H1 (cell line): ENCODE data around the gene MSS51. TPM values are rescaled to one million over a fixed set of nuclear protein-coding genes. Genes with fewer than 3 reads are reported as not detected.

Experiments used
- CTCF ChIA-PET: fragments of 300-600 bp; sonication (Branson Sonifier 250); formaldehyde crosslinking; loops from one replicate; lab custom pipeline; 2021; ENCODE audit not compliant: partially characterized antibody; lab: Charles Lee
- POLR2A ChIA-PET: fragments of 300-600 bp; sonication (Branson Sonifier 250); formaldehyde crosslinking; loops from one replicate; lab custom pipeline; 2021; ENCODE audit warnings: inconsistent platforms; ENCODE audit not compliant: partially characterized antibody; lab: Charles Lee
- DNase-seq, 2 experiments: peaks; one replicate each; pipeline versions ENCODE4 v3.0.0 to v3.0.0-alpha.2; 2010 to 2022; ENCODE audit warnings: low spot score in 2 of 2, low read depth in 1 of 2, mixed read lengths in 1 of 2
- FAIRE-seq: peaks from 2 replicates; lab custom pipeline; 2011; peaks lifted over from hg19 to GRCh38; lab: Jason Lieb, UNC
- H2AFZ ChIP-seq: 2 replicates; pipeline ENCODE4 v1.8.1; 2012; ENCODE audit warnings: low read length, inconsistent platforms
- H2AK5ac ChIP-seq: 2 replicates; pipeline ENCODE4 v1.6.1; 2013; ENCODE audit warnings: low read depth, low read length
- H2BK120ac ChIP-seq: replicated peaks from 2 replicates; pipeline ENCODE3; 2013; ENCODE audit warnings: low read depth, low read length, inconsistent platforms
- H2BK12ac ChIP-seq: 2 replicates; pipeline ENCODE4 v1.6.1; 2013; ENCODE audit warnings: low read depth, low read length
- H2BK15ac ChIP-seq: 2 replicates; pipeline ENCODE4 v1.6.1; 2013; ENCODE audit warnings: low read length
- H2BK20ac ChIP-seq: 2 replicates; pipeline ENCODE4 v1.6.1; 2013; ENCODE audit warnings: low read length
- H2BK5ac ChIP-seq: 2 replicates; pipeline ENCODE4 v1.6.1; 2013; ENCODE audit warnings: low read depth, low read length
- H3K14ac ChIP-seq: 2 replicates; pipeline ENCODE4 v1.6.1; 2013; ENCODE audit warnings: inconsistent platforms; ENCODE audit not compliant: insufficient read length
- H3K18ac ChIP-seq: 2 replicates; pipeline ENCODE4 v1.6.1; 2013; ENCODE audit warnings: low read length; ENCODE audit errors: extremely low read depth
- H3K23ac ChIP-seq: 2 replicates; pipeline ENCODE4 v1.6.1; 2013; ENCODE audit warnings: inconsistent platforms; ENCODE audit not compliant: insufficient read length
- H3K23me2 ChIP-seq: 2 replicates; pipeline ENCODE4 v1.6.1; 2013; ENCODE audit warnings: low read depth, low read length
- H3K27ac ChIP-seq: 2 replicates; pipeline ENCODE4 v1.6.1; 2011; ENCODE audit warnings: low read depth, low read length, inconsistent platforms
- H3K27me3 ChIP-seq, 4 experiments: replicated peaks in 1 of 4; 1 replicate in 1 of 4; 2 replicates in 3 of 4; pipeline versions ENCODE4 v1.6.1 to v1.8.1; 2011 to 2013; ENCODE audit warnings: low read length in 3 of 4, mild to moderate bottlenecking in 3 of 4, inconsistent platforms in 2 of 4, mixed read lengths in 2 of 4, moderate library complexity in 1 of 4; ENCODE audit not compliant: control insufficient read depth in 3 of 4, insufficient read depth in 3 of 4; ENCODE audit errors: extremely low read depth in 1 of 4
- H3K36me3 ChIP-seq, 4 experiments: 2 replicates each; pipeline versions ENCODE4 v1.6.1 to v1.8.1; 2011 to 2013; ENCODE audit warnings: mild to moderate bottlenecking in 4 of 4, low read length in 3 of 4, moderate library complexity in 2 of 4, control low read depth in 1 of 4, inconsistent platforms in 1 of 4; ENCODE audit not compliant: insufficient read depth in 4 of 4, control insufficient read depth in 2 of 4
- H3K4ac ChIP-seq: replicated peaks from 2 replicates; pipeline ENCODE3; 2013; ENCODE audit warnings: low read length, low read depth, mixed read lengths, inconsistent platforms; ENCODE audit not compliant: insufficient read length
- H3K4me1 ChIP-seq, 4 experiments: replicated peaks in 1 of 4; 1 replicate in 1 of 4; 2 replicates in 3 of 4; pipeline versions ENCODE4 v1.6.1 to v1.8.1; 2011 to 2013; ENCODE audit warnings: low read length in 3 of 4, inconsistent platforms in 2 of 4, mixed read lengths in 1 of 4; ENCODE audit not compliant: insufficient read depth in 4 of 4, control insufficient read depth in 3 of 4
- H3K4me2 ChIP-seq, 2 experiments: 2 replicates each; pipeline versions ENCODE4 v1.6.1 to v1.8.1; 2011 to 2013; ENCODE audit warnings: low read depth in 2 of 2, low read length in 2 of 2, control low read depth in 1 of 2, inconsistent platforms in 1 of 2, mild to moderate bottlenecking in 1 of 2; ENCODE audit not compliant: insufficient read depth in 1 of 2
- H3K4me3 ChIP-seq, 4 experiments: fragments of 200-600, 300-600 bp in 1 of 4; sonication (generic), shearing (Covaris generic), sonication (Bioruptor Twin) in 1 of 4; 2 replicates each; pipeline versions ENCODE4 v1.5.1 to v1.8.1; 2011 to 2016; ENCODE audit warnings: low read length in 4 of 4, low read depth in 3 of 4, control low read depth in 2 of 4, inconsistent platforms in 2 of 4, mild to moderate bottlenecking in 2 of 4, mixed read lengths in 1 of 4, moderate library complexity in 1 of 4; ENCODE audit not compliant: insufficient read depth in 2 of 4; ENCODE audit errors: extremely low read depth in 1 of 4
- H3K56ac ChIP-seq: replicated peaks from 2 replicates; pipeline ENCODE3; 2013; ENCODE audit warnings: low read depth, mild to moderate bottlenecking, mixed read lengths, low read length, inconsistent platforms; ENCODE audit not compliant: insufficient read length
- H3K79me1 ChIP-seq: 2 replicates; pipeline ENCODE4 v1.6.1; 2013; ENCODE audit warnings: low read depth, low read length, control low read depth
- H3K79me2 ChIP-seq, 2 experiments: 2 replicates each; pipeline versions ENCODE4 v1.6.1 to v1.8.1; 2012 to 2013; ENCODE audit warnings: low read length in 2 of 2, mild to moderate bottlenecking in 2 of 2, inconsistent platforms in 1 of 2; ENCODE audit not compliant: insufficient read depth in 2 of 2, control insufficient read depth in 1 of 2
- H3K9ac ChIP-seq, 4 experiments: replicated peaks in 1 of 4; 1 replicate in 1 of 4; 2 replicates in 3 of 4; pipeline versions ENCODE4 v1.6.1 to v1.8.1; 2011 to 2013; ENCODE audit warnings: low read depth in 3 of 4, low read length in 3 of 4, control low read depth in 2 of 4, mild to moderate bottlenecking in 2 of 4, moderate library complexity in 2 of 4, inconsistent platforms in 1 of 4; ENCODE audit errors: extremely low read depth in 1 of 4
- H3K9me3 ChIP-seq, 2 experiments: 2 replicates each; pipeline versions ENCODE4 v1.6.1 to v1.8.1; 2012 to 2013; ENCODE audit warnings: mild to moderate bottlenecking in 2 of 2, moderate library complexity in 2 of 2, control low read depth in 1 of 2, inconsistent platforms in 1 of 2, low read depth in 1 of 2, low read length in 1 of 2, mixed read lengths in 1 of 2; ENCODE audit not compliant: insufficient read depth in 2 of 2
- H4K20me1 ChIP-seq, 2 experiments: replicated peaks in 1 of 2; 2 replicates each; pipeline versions ENCODE3 to v1.8.1; 2011 to 2013; ENCODE audit warnings: inconsistent platforms in 2 of 2, low read length in 2 of 2, mild to moderate bottlenecking in 1 of 2; ENCODE audit not compliant: insufficient read depth in 2 of 2, control insufficient read depth in 1 of 2
- H4K5ac ChIP-seq: 2 replicates; pipeline ENCODE4 v1.6.1; 2013; ENCODE audit warnings: low read length, low read depth, mixed read lengths, inconsistent platforms; ENCODE audit not compliant: insufficient read length
- H4K8ac ChIP-seq: 2 replicates; pipeline ENCODE4 v1.8.0; 2013; ENCODE audit warnings: mild to moderate bottlenecking, moderate library complexity, low read length, inconsistent platforms; ENCODE audit not compliant: insufficient read depth; ENCODE audit errors: extremely low read depth
- H4K91ac ChIP-seq: replicated peaks from 2 replicates; pipeline ENCODE3; 2013; ENCODE audit warnings: low read length, mixed read lengths, inconsistent platforms; ENCODE audit not compliant: insufficient read length
- ATF3 ChIP-seq: IDR thresholded peaks from 2 replicates; pipeline ENCODE4 v1.6.1; 2011; ENCODE audit warnings: low read depth, mild to moderate bottlenecking, low read length; ENCODE audit not compliant: insufficient read depth
- CHD1 ChIP-seq: IDR thresholded peaks from 2 replicates; pipeline ENCODE4 v1.6.1; 2012; ENCODE audit warnings: low read depth, low read length, improper control_type of control experiment
- EP300 ChIP-seq, 2 experiments: IDR thresholded peaks; 1 replicate in 1 of 2; 2 replicates in 1 of 2; pipeline ENCODE4 v1.6.1; 2011 to 2012; ENCODE audit warnings: low read depth in 2 of 2, low read length in 2 of 2, mild to moderate bottlenecking in 2 of 2, borderline replicate concordance in 1 of 2, inconsistent platforms in 1 of 2, moderate library complexity in 1 of 2
- NANOG ChIP-seq: IDR thresholded peaks from 2 replicates; pipeline ENCODE4 v1.6.1; 2011; ENCODE audit warnings: low read length, low read depth, mild to moderate bottlenecking, inconsistent platforms; ENCODE audit not compliant: insufficient read depth, poor library complexity, severe bottlenecking
- NRF1 ChIP-seq: IDR thresholded peaks from 2 replicates; pipeline ENCODE4 v1.6.1; 2011; ENCODE audit warnings: mild to moderate bottlenecking, low read depth, low read length, improper control_type of control experiment
- POU5F1 ChIP-seq: IDR thresholded peaks from 2 replicates; pipeline ENCODE4 v1.6.1; 2011; ENCODE audit warnings: low read depth, mild to moderate bottlenecking, low read length, moderate library complexity
- RXRA ChIP-seq: IDR thresholded peaks from 2 replicates; pipeline ENCODE4 v1.6.1; 2011; ENCODE audit warnings: low read depth, mild to moderate bottlenecking, low read length, moderate library complexity; ENCODE audit not compliant: insufficient read depth
- SP1 ChIP-seq: IDR thresholded peaks from 2 replicates; pipeline ENCODE4 v1.6.1; 2011; ENCODE audit warnings: low read depth, low read length
- WGBS, 2 experiments: shearing (Covaris generic) in 1 of 2; methylation state at CpG; one replicate each; pipeline versions ENCODE4 v1.1.6 to v1.1.7; 2013 to 2015; ENCODE audit warnings: low lambda C conversion rate in 2 of 2, mixed read lengths in 2 of 2, inconsistent platforms in 1 of 2, low coverage in 1 of 2, missing lambda C conversion rate in 1 of 2; ENCODE audit not compliant: insufficient replicate concordance in 2 of 2, insufficient coverage in 1 of 2, insufficient read length in 1 of 2; ENCODE audit errors: extremely low coverage in 1 of 2, missing lambda C conversion rate in 1 of 2; 5-methylcytosine and 5-hydroxymethylcytosine counted together
- polyA plus RNA-seq, 7 experiments: library from polyadenylated mRNA; depleted of rRNA in 3 of 7; stranded (reverse) in 5 of 7; unstranded in 2 of 7; fragments of >200 nt in 5 of 7; fragments of 200-250 nt in 2 of 7; gene quantifications; 1 replicate in 5 of 7; 2 replicates in 1 of 7; 4 replicates in 1 of 7; pipeline versions ENCODE4 v1.2.1 to v1.2.3, GENCODE V29; 2011 to 2013; ENCODE audit warnings: missing spikeins in 2 of 7, mixed read lengths in 2 of 7
- total RNA-seq: library from RNA; stranded (reverse); fragmentation: NEBNext Ultra II Directional; extraction: Animal tissue kit (Norgen Biotek cat#: 25700); gene quantifications from 2 replicates; pipeline ENCODE4 v1.2.1, GENCODE V29; 2021

MSS51 gene
- total and polyA plus RNA-seq, 2 of the 8 experiments (the other 6 are each of a cell fraction or from before 2014, with no cell fraction given), result 1.5 to 1.7 TPM

- FAIRE-seq (no peak), DNase-seq (no peak)
- no peak overlapping the region for H2AK5ac ChIP-seq
- H3K79me2 ChIP-seq, result no peaks in the 10 kb centered on the region
- H3K27me3 ChIP-seq, result no peaks in the 10 kb centered on the region
- ChIA-PET POLR2A (interaction anchor here (1.1 kb wide), 1 partner anchor 53 kb away, joined by 4 read pairs; no protein-coding TSS in a partner anchor), CTCF (no interaction called here)
- WGBS, 2 experiments, result 86% methylated on average over 1 of the region's 1 CpG; no CpG with 5 or more reads in 1 of the 2 experiments
- no peak overlapping the region for H3K27ac ChIP-seq
- peaks cover 0 to 3% of the 10 kb centered on the region in 2 experiments for H4K20me1 ChIP-seq
- no peak overlapping the region for H2BK120ac ChIP-seq
- no peak overlapping the region for H3K4ac ChIP-seq
- no peak overlapping the region for H3K14ac ChIP-seq
- H3K36me3 ChIP-seq, result peaks cover 0 to 27% (median 0%) of the 10 kb centered on the region in 4 experiments; a peak in 2 of 8 replicates
- no peak overlapping the region for H2BK15ac ChIP-seq
- no peak overlapping the region for H3K4me2 ChIP-seq
- H4K8ac ChIP-seq, result no peak overlapping the region
- no peak overlapping the region for H2BK5ac ChIP-seq
- H4K5ac ChIP-seq, result no peak overlapping the region
- H2BK20ac ChIP-seq, result no peak overlapping the region
- H3K23me2 ChIP-seq, result no peaks in the 10 kb centered on the region
- H3K56ac ChIP-seq, result no peak overlapping the region
- no peaks in the 10 kb centered on the region for H3K4me1 ChIP-seq
- no peaks in the 10 kb centered on the region for H3K79me1 ChIP-seq
- H3K4me3 ChIP-seq, result no peak overlapping the region
- no peak overlapping the region for H3K18ac ChIP-seq
- no peak overlapping the region for H3K23ac ChIP-seq
- H4K91ac ChIP-seq, result no peak overlapping the region
- no peak overlapping the region for H2AFZ ChIP-seq
- no peak for TF ChIP-seq ATF3
- no peak for TF ChIP-seq POU5F1
- TF ChIP-seq EP300 (IDR thresholded peaks at IDR 0.05; ENCODE audit: borderline replicate concordance in 1 of 2, low read depth in 2 of 2, low read length in 2 of 2), result no peak
- TF ChIP-seq NANOG, result no peak
- TF ChIP-seq RXRA, result no peak
- no peak for TF ChIP-seq SP1
- TF ChIP-seq CHD1, result no peak
- TF ChIP-seq NRF1, result no peak
- no peak overlapping the region for H2BK12ac ChIP-seq
- no peaks in the 10 kb centered on the region for H3K9me3 ChIP-seq
- no peak overlapping the region for H3K9ac ChIP-seq
Measured at GRCh38 chr10:73449113-73449512, 15.8 kb upstream of the MSS51 start.
